Activated CD4-positive, alpha-beta T cell treated with anti-CD3 and anti-CD28 coated beads for 1 hour (primary cell): Measurements from ENCODE around the gene ACSL1.
A peak's percentile ranks its signal among the peaks of the same experiment; 100 is the strongest.

Source experiments
- DNase-seq: peaks from one replicate; pipeline ENCODE4 v3.0.0-alpha.2; 2020

Gene ACSL1

DNA sequence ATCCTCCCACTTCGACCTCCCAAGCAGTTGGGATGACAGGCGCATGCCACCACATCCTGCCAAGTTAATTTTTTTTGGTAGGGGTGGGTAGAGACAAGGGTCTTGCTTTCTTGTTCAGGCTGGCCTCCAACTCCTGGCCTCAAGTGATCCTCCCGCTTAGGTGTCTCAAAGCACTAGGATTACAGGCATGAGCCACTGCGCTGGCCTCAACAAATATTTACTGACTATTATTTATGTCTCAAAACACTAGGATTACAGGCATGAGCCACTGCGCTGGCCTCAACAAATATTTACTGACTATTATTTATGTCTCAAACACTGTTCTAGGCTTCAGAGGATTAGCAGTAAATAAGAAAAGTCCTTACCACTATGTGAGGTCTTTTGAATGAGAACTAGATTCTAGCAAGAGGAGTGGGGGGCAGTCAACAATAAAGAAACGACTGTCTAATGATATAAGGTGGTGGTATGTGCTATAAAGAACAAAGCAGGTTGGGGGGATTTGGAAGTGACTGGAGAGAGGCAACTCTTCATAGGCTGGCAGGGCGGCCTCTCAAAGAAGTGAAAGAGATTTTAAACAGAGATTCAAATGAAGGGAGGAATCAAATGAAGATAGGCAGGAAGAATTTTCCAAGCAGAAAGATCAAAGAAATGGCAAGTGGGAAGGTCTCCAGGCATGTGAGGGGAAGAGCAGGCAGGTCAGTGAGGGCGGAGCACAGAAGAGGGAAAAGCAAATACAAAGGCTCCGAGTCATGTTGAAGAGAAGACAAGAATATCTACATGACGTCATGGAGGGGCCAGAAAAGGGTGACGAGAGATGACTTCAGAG lies 12.7 kb upstream of the ACSL1 start:
- DNase-seq: no peak

DNA sequence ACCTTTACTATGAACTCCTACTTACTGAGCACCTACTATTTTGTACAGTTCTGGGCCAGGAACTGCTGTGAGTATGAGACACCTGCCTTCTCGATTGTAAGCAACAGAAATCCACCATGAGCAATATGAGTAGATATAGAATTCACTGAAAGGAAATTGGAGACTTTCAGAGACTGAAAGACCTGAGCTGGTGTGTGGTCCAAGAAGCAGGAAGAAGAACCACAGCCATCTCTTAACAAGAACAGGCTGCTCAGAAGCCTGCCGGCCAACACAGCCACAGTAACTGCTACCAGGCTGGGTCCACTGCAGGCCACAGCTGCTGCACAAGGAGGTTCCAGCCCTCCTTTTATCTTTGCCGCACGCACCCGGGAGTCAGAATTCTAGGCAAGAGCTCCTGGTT lies 10.8 kb upstream of the ACSL1 start:
- DNase-seq: no peak

DNA sequence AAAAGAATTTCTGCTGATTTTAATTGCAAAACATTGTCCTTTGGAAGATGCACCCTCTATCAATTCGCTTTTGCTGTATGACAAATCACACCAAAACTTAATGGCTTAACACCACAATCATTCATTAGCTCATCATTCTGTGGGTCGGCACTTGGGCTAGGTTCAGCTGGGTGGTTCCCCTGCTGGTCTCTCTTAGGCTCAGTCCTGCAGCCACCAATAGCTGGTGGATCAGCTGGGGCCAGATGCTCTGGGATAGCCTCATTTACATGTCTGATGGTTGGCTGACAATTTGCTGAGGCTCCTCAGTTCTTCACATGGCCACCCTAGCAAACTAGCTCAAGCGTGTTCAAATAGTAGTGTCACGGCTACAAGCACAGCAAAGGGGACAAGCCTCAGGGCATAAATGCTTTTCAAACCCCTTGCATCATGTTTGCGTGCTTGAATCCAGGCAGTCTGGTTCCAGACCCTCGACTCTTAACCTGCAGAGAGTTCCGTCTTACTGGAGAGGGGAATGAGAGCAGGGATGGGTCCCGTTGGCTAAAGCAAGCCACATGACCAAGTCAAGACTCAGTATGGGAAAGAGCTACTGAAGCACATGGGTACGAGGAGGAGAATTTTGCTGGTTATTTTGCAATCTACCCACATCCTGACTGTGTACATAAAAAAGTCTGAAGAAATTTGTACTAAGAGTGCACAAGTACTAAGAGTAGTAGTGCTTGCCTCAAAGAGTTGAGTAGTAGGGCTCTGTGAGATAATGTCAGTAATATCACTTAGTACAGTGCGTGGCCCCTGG lies 7.5 kb upstream of the ACSL1 start:
- DNase-seq: no peak

GRCh38 chr4:184831153-184831552 lies 5.4 kb upstream of the ACSL1 start:
- DNase-seq: no peak

DNA sequence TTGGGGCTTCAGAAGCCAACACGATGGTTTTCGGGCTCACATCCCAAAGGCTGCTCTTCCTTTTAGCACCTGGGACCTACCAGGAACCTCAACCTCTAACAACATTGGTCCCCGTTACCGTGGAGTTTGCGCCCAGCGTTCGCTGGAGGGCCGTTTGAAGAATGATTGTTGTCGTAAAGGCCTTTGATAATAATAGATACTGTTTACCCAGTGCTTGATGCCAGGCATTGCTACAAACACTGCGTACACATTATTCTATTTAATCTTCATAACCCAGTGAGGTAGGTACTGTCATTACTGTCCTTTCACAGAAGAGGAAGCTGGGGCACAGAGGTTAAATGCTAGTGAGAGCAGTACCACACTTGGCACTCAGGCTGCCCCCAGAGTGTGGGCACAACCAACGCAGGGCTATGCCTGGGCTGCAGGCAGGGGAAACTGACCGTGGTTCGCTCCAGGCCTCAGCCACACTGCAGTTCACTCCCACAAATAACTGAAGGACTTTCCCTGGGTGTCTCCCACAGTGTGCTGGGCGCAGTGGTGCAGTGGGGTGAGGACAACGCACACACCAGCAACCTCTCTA lies 1.0 kb upstream of the ACSL1 start:
- DNase-seq: no peak

GRCh38 chr4:184825141-184825895 lies 450 bp downstream of the ACSL1 start:
- DNase-seq: peak; percentile 26

GRCh38 chr4:184824776-184825084 lies 1.0 kb downstream of the ACSL1 start:
- no peak for DNase-seq

GRCh38 chr4:184824081-184824775 lies 1.5 kb downstream of the ACSL1 start:
- no peak for DNase-seq

DNA sequence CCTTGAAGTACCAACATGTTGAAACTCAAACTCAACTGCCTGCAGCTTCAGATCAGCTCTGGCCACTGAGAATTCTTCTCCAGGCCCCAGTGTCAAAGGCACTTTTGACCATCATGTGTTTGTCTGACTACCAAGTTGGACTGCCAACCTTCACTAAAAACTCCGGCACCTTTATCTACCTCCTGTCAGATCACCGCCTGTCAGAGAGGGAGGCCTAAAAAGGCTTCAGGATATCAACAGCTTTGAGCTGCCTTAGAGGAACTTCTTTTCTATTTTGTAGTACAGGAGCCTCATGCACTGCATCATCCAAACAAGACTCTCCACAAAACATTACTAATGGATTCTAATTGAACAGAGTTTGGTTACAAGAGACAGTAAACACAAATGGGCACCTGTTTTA lies 2.8 kb downstream of the ACSL1 start:
- no peak for DNase-seq

GRCh38 chr4:184822356-184822755 lies 3.4 kb downstream of the ACSL1 start:
- no peak for DNase-seq

- no peak for DNase-seq
Measured at GRCh38 chr4:184821242-184821641, 4.5 kb downstream of the ACSL1 start.

DNA sequence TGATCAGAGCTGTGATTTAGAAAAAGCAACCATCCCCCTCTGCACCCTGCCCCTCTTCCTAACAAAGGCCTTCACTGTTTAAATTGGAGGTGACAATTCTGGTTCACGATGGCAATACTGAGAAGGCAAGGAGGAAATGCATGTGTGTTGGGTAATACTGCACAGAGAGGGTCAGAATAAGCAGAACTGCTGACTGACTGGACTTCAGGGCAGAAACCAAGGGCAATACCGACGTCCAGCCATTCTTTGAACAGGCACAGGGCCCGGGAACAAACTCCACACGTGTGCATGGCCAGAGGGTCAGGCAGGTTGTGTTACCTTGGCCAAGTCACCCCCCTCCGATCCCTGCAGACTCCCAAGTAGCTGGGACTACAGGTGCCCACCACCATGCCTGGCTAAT lies 6.0 kb downstream of the ACSL1 start:
- no peak for DNase-seq

DNA sequence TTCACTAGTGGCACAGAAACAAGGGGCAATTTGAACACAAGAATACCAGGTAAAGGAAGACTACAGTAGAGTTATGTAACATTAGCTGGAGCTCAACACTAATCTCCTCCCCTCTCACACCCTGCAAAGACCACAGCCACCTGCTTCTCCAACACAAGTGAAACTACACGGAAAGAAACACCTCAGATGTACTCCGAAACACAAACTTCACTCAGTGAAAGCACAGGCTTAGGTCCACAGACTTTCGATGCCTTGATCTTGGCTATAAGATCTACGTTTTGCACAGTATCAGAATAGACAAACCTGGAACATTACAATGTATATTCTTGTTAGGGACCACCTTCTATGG lies 7.6 kb downstream of the ACSL1 start:
- DNase-seq: no peak

- DNase-seq: no peak
Measured at GRCh38 chr4:184817494-184818215, 8.1 kb downstream of the ACSL1 start.

DNA sequence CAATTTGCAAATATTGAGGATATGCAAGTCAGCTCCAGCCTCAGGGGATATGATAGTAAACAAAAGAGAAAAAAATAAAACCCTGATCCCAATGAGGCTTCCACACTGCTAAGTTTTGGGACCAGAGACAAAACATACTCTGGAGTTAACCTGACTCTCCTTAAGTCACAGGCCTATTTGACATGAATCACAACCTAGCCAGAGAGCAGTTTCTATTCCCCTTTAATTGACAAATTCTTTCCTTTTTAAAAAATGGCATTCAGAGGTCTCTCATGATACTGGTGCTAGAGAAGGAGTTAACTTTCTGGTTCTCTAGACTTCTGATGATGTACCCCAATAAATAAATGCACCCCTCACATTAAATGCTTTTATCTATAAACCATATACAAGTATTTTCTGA lies 8.8 kb downstream of the ACSL1 start:
- no peak for DNase-seq

DNA sequence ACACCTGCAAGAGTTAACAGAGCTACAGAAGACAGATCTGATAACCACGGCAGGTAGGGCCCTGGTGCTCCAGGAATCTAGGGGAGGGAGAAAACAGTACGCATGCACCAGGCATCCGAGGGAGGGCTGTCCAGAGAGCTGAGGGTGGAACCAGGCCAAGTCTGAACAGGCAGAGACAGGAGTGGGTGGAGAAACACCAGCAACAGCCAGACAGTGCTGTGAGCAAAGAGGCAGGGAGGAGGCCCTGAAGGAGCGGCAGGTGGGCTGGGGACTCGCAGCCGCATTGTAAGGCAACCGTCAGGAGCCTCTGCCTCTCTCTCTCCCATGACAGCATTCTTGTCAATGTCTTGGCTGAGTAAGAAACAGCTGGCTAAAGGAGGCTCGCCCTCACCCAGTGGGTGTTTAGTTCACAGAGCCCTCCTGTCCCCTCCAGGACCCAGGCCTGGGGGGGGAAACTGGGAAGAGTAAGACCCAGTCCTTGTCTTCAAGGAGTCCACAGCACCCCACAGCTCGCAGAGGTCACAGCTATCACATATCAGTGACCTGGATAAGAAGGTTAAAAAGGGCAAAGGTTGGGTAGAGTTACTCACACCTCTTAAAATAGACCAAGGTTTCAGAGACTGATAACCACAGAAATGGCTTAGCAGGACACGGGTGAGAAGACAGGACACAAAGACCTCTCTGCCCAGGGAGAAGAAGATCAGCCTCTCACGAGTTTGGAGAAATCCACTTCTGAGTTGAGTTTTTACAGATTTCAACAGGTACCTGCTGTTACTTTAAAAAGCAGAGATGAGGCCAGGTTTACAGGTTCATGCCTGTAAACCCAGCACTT lies 10.5 kb downstream of the ACSL1 start:
- no peak for DNase-seq

GRCh38 chr4:184814686-184815045 lies 11.1 kb downstream of the ACSL1 start:
- no peak for DNase-seq

- DNase-seq: no peak
Measured at GRCh38 chr4:184812651-184813181, 13.1 kb downstream of the ACSL1 start.

DNA sequence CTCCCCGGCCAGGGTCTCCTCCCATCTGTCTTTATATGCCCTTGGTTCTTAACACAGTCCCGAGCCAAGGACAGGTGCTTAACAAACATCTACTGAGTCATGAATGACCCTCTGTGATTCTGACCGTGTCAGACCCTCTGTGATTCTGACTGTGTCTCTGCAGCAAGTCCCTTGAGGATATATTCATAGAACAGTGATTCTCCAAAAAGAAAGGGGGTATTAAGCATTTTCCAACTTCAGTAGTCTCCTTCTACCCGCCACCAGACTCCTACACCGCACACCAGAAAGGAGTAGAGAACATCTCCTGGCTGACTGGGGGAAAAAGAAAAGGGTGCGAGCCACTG lies 13.6 kb downstream of the ACSL1 start:
- DNase-seq: no peak

- DNase-seq: no peak
Measured at GRCh38 chr4:184811526-184812198, 14.1 kb downstream of the ACSL1 start.

DNA sequence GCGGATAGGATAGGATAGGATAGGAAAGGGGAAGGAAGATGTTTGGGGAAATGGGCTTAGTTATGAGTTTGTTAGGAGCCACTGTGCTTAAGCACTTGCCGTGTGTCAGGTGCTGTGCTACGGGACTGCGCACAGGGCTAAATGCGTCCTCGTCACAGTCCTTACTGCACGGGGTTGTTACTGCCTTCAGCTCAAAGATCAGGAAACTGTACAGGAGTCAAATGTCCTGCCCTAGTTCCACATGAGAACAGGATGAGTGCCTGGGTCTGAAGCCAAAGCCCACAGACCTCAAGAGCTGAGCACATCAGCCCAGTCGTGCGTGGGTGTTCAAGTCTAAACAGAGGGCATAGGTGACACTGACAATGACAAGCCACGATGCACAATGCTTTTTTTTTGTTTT lies 15.0 kb downstream of the ACSL1 start:
- DNase-seq: no peak
